ENCODE results near the gene IARS1.

GRCh38 chr9:92253656-92254055, 39.8 kb downstream of the IARS1 start:
- TF ChIP-seq POLR2A (IDR thresholded peaks at IDR 0.05; ENCODE audit: low read depth, low read length) (no peak), CTCF (IDR thresholded peaks at IDR 0.05; ENCODE audit: extremely low read depth in 1 of 2, insufficient read depth in 1 of 2, low read depth in 1 of 2, low read length in 2 of 2) (no peak), EZH2 (IDR thresholded peaks at IDR 0.05; ENCODE audit: borderline replicate concordance, low read depth, low read length, severe bottlenecking) (no peak), POLR2AphosphoS5 (IDR thresholded peaks at IDR 0.05; ENCODE audit: insufficient read depth, low read depth, low read length) (no peak), MAX (IDR thresholded peaks at IDR 0.05; ENCODE audit: insufficient read depth, insufficient read length) (no peak), GATA2 (IDR thresholded peaks at IDR 0.05; ENCODE audit: insufficient read depth, insufficient read length, low read depth, low read length) (no peak), JUN (IDR thresholded peaks at IDR 0.05; ENCODE audit: borderline replicate concordance, insufficient read depth, insufficient read length, low read depth) (no peak), FOS (IDR thresholded peaks at IDR 0.05; ENCODE audit: borderline replicate concordance, insufficient read depth, low read length) (no peak)
